Measurements from ENCODE around the gene ASAP3.

- TF ChIP-seq CTCF (IDR thresholded peaks at IDR 0.05) (no peak), POLR2A (IDR thresholded peaks at IDR 0.05) (no peak)
Observed at GRCh38 chr1:23473037-23473800, 10.8 kb downstream of the ASAP3 start.
